ENCODE results near the gene MAPKAP1. TPM values are rescaled to one million over a fixed set of nuclear protein-coding genes. Genes with fewer than 3 reads are reported as not detected.
"Not testable (repeated sequence)": the region's sequence is repeated elsewhere in the genome, so short reads cannot be mapped to it uniquely, and the experiment has no call there.

MAPKAP1 gene
- total RNA-seq, 2 donors from 2014 or later = 83.7 to 91.8 TPM

- TF ChIP-seq POLR2A (IDR thresholded peaks at IDR 0.05) = no peak
- TF ChIP-seq CTCF (IDR thresholded peaks at IDR 0.05) = no peak
- H3K36me3 ChIP-seq (replicated peaks in 1 of 2; ENCODE audit: insufficient read depth in 1 of 2, low read depth in 2 of 2) = no peaks in the 10 kb centered on the region
- no peaks in the 10 kb centered on the region for H3K4me1 ChIP-seq
- DNase-seq (no peak), ATAC-seq (no peak)
- intact Hi-C loops (cut with DNase I) = no loop called here
- H3K4me3 ChIP-seq = no peak overlapping the region
- peaks cover 0 to 7% (median 0%) of the 10 kb centered on the region in 3 donors for H3K9me3 ChIP-seq
- H3K27ac ChIP-seq = no peak overlapping the region
- WGBS, 2 donors = 93 to 97% methylated on average over 2 of the region's 2 CpGs
- no peaks in the 10 kb centered on the region for H3K27me3 ChIP-seq
Measured at GRCh38 chr9:125570246-125570645, 136.8 kb downstream of the MAPKAP1 start.

GRCh38 chr9:125568621-125569020 is 138.4 kb downstream of the MAPKAP1 start:
- no peak for TF ChIP-seq CTCF (IDR thresholded peaks at IDR 0.05)
- no peak for TF ChIP-seq POLR2A (IDR thresholded peaks at IDR 0.05)
- no peak overlapping the region for H3K4me3 ChIP-seq
- H3K4me1 ChIP-seq = no peaks in the 10 kb centered on the region
- no peak for DNase-seq
- intact Hi-C loops (cut with DNase I) = no loop called here
- H3K27me3 ChIP-seq = no peaks in the 10 kb centered on the region
- H3K27ac ChIP-seq = no peak overlapping the region
- peaks cover 0 to 7% (median 0%) of the 10 kb centered on the region in 3 donors for H3K9me3 ChIP-seq
- H3K36me3 ChIP-seq (replicated peaks in 1 of 2; ENCODE audit: insufficient read depth in 1 of 2, low read depth in 2 of 2) = no peaks in the 10 kb centered on the region
- WGBS, 2 donors = 74 to 94% methylated on average over 4 of the region's 4 CpGs
- no peak for ATAC-seq

- H3K27ac ChIP-seq; H3K4me1 ChIP-seq; intact Hi-C loops (cut with DNase I); H3K27me3 ChIP-seq; ATAC-seq; H3K9me3 ChIP-seq; H3K4me3 ChIP-seq; DNase-seq; H3K36me3 ChIP-seq (replicated peaks in 1 of 2; ENCODE audit: insufficient read depth in 1 of 2, low read depth in 2 of 2): not testable (repeated sequence)
Measured at GRCh38 chr9:125566051-125566450, 141.0 kb downstream of the MAPKAP1 start.

- DNase-seq = no peak
- intact Hi-C loops (cut with DNase I) = no loop called here
- Histone ChIP-seq H3K9me3 (no peaks in the 10 kb centered on the region), H3K27ac (no peak overlapping the region), H3K27me3 (no peaks in the 10 kb centered on the region), H3K36me3 (replicated peaks in 1 of 2; ENCODE audit: insufficient read depth in 1 of 2, low read depth in 2 of 2) (no peaks in the 10 kb centered on the region), H3K4me1 (no peaks in the 10 kb centered on the region), H3K4me3 (no peak overlapping the region)
- TF ChIP-seq CTCF (IDR thresholded peaks at IDR 0.05) = no peak
- TF ChIP-seq POLR2A (IDR thresholded peaks at IDR 0.05) = no peak
- ATAC-seq = no peak
- 93 to 98% methylated on average over 2 of the region's 2 CpGs for WGBS, 2 donors
Measured at GRCh38 chr9:125565126-125565525, 141.9 kb downstream of the MAPKAP1 start.

- intact Hi-C loops (cut with DNase I) = no loop called here
- Histone ChIP-seq H3K27me3 (no peaks in the 10 kb centered on the region), H3K36me3 (replicated peaks in 1 of 2; ENCODE audit: insufficient read depth in 1 of 2, low read depth in 2 of 2) (no peaks in the 10 kb centered on the region), H3K27ac (no peak overlapping the region), H3K4me3 (no peak overlapping the region), H3K4me1 (no peaks in the 10 kb centered on the region), H3K9me3 (no peaks in the 10 kb centered on the region)
- ATAC-seq = no peak
- DNase-seq = no peak
- TF ChIP-seq POLR2A (IDR thresholded peaks at IDR 0.05) (no peak), CTCF (IDR thresholded peaks at IDR 0.05) (no peak)
- 86 to 90% methylated on average over 4 of the region's 4 CpGs for WGBS, 2 donors
Measured at GRCh38 chr9:125564631-125565030, 142.4 kb downstream of the MAPKAP1 start.
